T-helper 2 cell treated with Interferon-gamma antibody and Interleukin-4, amounts not matched to agents 5 μg/mL and 100 μg/mL, for 36 hours (primary cell): Measurements from ENCODE around the gene ACACB.

Source experiments
- DNase-seq: peaks from one replicate; pipeline ENCODE4 v3.0.0; 2021; ENCODE audit warnings: low spot score
- H3K27ac Mint-ChIP-seq: one replicate; pipeline ENCODE4 v1.8.0; 2021; ENCODE audit warnings: mild to moderate bottlenecking, mixed read lengths
- H3K27me3 Mint-ChIP-seq: one replicate; pipeline ENCODE4 v1.8.0; 2021; ENCODE audit warnings: low read depth, mixed read lengths
- H3K36me3 Mint-ChIP-seq: one replicate; pipeline ENCODE4 v1.8.0; 2021; ENCODE audit warnings: low read depth, mixed read lengths
- H3K4me1 Mint-ChIP-seq: one replicate; pipeline ENCODE4 v1.8.0; 2021; ENCODE audit warnings: low read depth, mixed read lengths
- H3K4me3 Mint-ChIP-seq: one replicate; pipeline ENCODE4 v1.8.0; 2022; ENCODE audit warnings: mild to moderate bottlenecking, moderate library complexity, mixed read lengths
- H3K9me3 Mint-ChIP-seq: one replicate; pipeline ENCODE4 v1.8.0; 2021; ENCODE audit warnings: mixed read lengths

Gene ACACB

DNA sequence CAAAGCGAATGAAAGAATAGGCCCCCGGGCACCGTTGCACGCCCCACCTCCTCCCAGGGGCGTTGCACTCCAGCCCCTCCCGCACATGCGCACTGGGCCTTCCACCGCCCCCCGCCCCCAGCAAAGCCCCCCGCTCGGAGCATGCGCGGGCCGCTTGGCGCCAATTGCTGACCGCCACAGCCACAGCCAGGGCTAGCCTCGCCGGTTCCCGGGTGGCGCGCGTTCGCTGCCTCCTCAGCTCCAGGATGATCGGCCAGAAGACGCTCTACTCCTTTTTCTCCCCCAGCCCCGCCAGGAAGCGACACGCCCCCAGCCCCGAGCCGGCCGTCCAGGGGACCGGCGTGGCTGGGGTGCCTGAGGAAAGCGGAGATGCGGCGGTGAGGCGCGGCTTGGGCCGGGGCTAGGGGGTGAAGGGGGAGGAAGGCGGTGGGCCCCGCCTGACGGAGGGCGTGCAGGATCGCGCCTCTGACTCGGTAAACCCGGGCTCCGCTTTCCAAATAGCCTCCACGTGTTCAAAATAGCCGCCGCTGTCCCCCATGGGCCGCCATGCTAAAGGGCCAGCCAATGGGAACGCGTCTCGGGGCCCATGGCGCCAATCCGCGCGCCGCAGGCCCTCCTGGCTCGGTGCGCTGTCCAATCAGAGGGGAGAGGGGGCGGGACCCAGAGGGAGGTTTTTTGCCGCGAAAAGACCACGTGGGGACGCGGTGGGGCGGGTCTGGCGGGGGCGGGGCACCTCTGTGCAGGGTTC lies 18.8 kb upstream of the ACACB start, which contains the start of gene UNG:
Gene UNG, plus strand, starts transcription at position 163 of the 748 bp plus-strand sequence. Its CDS starts 83 bp downstream, at position 246.
- no peaks in the 10 kb centered on the region for H3K9me3 Mint-ChIP-seq
- H3K27ac Mint-ChIP-seq: peak within 1 kb of the TSS; percentile 79
- peak; percentile 95 for DNase-seq
- peak within 1 kb of the TSS; percentile 91 for H3K4me3 Mint-ChIP-seq
- H3K36me3 Mint-ChIP-seq: peaks cover 30% of the 10 kb centered on the region
- H3K27me3 Mint-ChIP-seq: no peaks in the 10 kb centered on the region
- H3K4me1 Mint-ChIP-seq: peaks cover 24% of the 10 kb centered on the region

- Mint-ChIP-seq H3K27me3 (no peaks in the 10 kb centered on the region), H3K9me3 (no peaks in the 10 kb centered on the region), H3K4me1 (peaks cover 20% of the 10 kb centered on the region), H3K4me3 (peak overlapping the region; percentile 91), H3K27ac (peak overlapping the region; percentile 79), H3K36me3 (peaks cover 34% of the 10 kb centered on the region)
- DNase-seq: no peak
These were observed 18.2 kb upstream of the ACACB start for GRCh38 chr12:109098183-109098604.

GRCh38 chr12:109098651-109099050 lies 17.7 kb upstream of the ACACB start:
- Mint-ChIP-seq H3K4me3 (peak overlapping the region; percentile 91), H3K4me1 (peaks cover 15% of the 10 kb centered on the region), H3K9me3 (no peaks in the 10 kb centered on the region), H3K27me3 (no peaks in the 10 kb centered on the region), H3K27ac (peak overlapping the region; percentile 79), H3K36me3 (peaks cover 38% of the 10 kb centered on the region)
- no peak for DNase-seq

DNA sequence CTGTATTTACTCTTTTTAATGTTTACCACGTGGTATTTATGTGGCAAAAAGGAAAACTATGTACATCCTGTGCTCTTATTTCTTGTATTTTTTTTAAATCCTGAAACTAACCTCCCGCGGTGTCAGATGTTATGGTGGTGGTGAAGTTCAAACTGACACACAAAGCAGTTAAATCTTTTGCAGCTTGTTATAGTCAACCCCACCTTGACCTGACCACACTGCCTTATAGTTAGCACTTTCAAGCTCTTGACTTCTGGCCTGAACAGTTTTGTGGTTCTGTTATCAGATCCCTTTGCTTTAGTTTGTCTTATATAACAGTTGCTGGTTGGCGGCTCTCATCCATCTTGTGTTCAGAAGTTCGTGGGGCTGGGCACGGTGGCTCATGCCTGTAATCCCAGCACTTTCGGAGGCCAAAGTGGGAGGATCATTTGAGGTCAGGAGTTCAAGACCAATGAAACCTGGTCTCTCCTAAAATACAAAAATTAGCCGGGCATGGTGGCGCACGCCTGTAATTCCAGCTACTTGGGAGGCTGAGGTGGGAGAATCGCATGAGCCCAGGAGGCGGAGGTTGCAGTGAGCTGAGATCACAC lies 16.9 kb upstream of the ACACB start:
- peak overlapping the region; percentile 91 for H3K4me3 Mint-ChIP-seq
- H3K27ac Mint-ChIP-seq: peak overlapping the region; percentile 43
- DNase-seq: no peak
- peaks cover 14% of the 10 kb centered on the region for H3K4me1 Mint-ChIP-seq
- H3K27me3 Mint-ChIP-seq: no peaks in the 10 kb centered on the region
- H3K9me3 Mint-ChIP-seq: no peaks in the 10 kb centered on the region
- H3K36me3 Mint-ChIP-seq: peaks cover 44% of the 10 kb centered on the region

- DNase-seq: no peak
- Mint-ChIP-seq H3K4me1 (peaks cover 16% of the 10 kb centered on the region), H3K4me3 (no peak overlapping the region), H3K9me3 (no peaks in the 10 kb centered on the region), H3K36me3 (peaks cover 52% of the 10 kb centered on the region), H3K27ac (no peak overlapping the region), H3K27me3 (no peaks in the 10 kb centered on the region)
These were observed 15.6 kb upstream of the ACACB start for GRCh38 chr12:109100741-109101140.

- H3K27ac Mint-ChIP-seq: no peak overlapping the region
- peaks cover 62% of the 10 kb centered on the region for H3K36me3 Mint-ChIP-seq
- H3K4me1 Mint-ChIP-seq: peaks cover 16% of the 10 kb centered on the region
- H3K9me3 Mint-ChIP-seq: no peaks in the 10 kb centered on the region
- H3K27me3 Mint-ChIP-seq: no peaks in the 10 kb centered on the region
- H3K4me3 Mint-ChIP-seq: no peak overlapping the region
- no peak for DNase-seq
These were observed 13.9 kb upstream of the ACACB start for GRCh38 chr12:109102491-109102890.

- Mint-ChIP-seq H3K36me3 (peaks cover 62% of the 10 kb centered on the region), H3K27me3 (no peaks in the 10 kb centered on the region), H3K27ac (no peak overlapping the region)
These were observed 11.2 kb upstream of the ACACB start for GRCh38 chr12:109105176-109105575.

DNA sequence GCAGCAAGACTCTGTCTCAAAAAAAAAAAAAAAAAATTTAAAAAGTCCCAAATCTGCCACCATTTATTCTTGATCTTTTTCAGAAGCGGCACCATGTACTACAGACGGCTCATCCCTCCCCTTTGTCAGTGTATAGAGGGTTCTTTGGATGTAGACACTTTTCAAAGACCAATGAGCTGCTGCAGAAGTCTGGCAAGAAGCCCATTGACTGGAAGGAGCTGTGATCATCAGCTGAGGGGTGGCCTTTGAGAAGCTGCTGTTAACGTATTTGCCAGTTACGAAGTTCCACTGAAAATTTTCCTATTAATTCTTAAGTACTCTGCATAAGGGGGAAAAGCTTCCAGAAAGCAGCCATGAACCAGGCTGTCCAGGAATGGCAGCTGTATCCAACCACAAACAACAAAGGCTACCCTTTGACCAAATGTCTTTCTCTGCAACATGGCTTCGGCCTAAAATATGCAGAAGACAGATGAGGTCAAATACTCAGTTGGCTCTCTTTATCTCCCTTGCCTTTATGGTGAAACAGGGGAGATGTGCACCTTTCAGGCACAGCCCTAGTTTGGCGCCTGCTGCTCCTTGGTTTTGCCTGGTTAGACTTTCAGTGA lies 6.5 kb upstream of the ACACB start:
- Mint-ChIP-seq H3K27ac (no peak overlapping the region), H3K27me3 (no peaks in the 10 kb centered on the region)

More at GRCh38 chr12:109105176-109105575, 11.2 kb upstream of the ACACB start:
- H3K4me3 Mint-ChIP-seq: no peak overlapping the region
- H3K9me3 Mint-ChIP-seq: no peaks in the 10 kb centered on the region
- DNase-seq: no peak
- H3K4me1 Mint-ChIP-seq: peaks cover 3% of the 10 kb centered on the region

GRCh38 chr12:109110988-109111495 lies 5.3 kb upstream of the ACACB start:
- Mint-ChIP-seq H3K4me3 (peak overlapping the region; percentile 78), H3K36me3 (peaks cover 24% of the 10 kb centered on the region), H3K27me3 (no peaks in the 10 kb centered on the region), H3K27ac (peak overlapping the region; percentile 77), H3K4me1 (peaks cover 8% of the 10 kb centered on the region), H3K9me3 (no peaks in the 10 kb centered on the region)
- peak; percentile 53 for DNase-seq

More for the DNA sequence above, 6.5 kb upstream of the ACACB start:
- H3K4me1 Mint-ChIP-seq: peaks cover 6% of the 10 kb centered on the region
- peaks cover 33% of the 10 kb centered on the region for H3K36me3 Mint-ChIP-seq
- peak overlapping the region; percentile 31 for H3K4me3 Mint-ChIP-seq
- H3K9me3 Mint-ChIP-seq: no peaks in the 10 kb centered on the region
- no peak for DNase-seq

DNA sequence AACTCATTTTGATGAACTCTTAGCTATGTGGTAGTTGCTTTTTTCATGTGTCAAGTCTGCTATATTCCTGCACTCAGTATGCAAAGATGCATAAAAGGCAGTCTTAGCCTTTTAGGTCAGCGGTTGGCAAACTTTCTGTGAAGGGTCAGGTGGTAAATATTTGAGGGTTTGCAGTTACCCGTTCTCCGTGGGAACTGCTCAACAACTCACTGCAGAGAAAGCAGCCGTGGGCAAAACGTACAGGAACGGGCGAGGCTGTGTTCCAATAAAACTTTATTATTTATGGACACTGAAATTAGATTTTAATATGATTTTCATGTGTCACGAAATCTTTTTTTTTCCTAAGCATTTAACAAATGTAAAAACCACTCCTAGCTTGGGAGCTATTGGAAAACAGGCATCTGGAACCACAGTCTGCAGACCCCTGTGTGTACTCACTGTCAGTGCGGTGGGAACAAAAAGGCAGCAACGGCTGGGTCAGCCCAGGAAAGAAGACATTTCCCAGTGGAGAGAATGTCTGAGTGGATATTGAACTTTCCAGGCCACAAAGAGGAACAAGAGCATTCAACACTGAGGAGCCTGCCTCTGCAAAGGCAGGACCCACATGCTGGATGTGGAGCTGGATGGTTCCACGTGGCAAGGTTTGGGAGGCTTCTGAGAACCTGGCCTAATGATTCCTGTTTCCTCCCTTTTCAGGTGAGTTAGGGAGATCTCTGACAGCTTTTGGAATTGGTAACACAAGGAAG lies 3.5 kb upstream of the ACACB start:
- Mint-ChIP-seq H3K4me3 (no peak overlapping the region), H3K9me3 (no peaks in the 10 kb centered on the region), H3K4me1 (peaks cover 8% of the 10 kb centered on the region), H3K36me3 (peaks cover 14% of the 10 kb centered on the region), H3K27ac (no peak overlapping the region), H3K27me3 (no peaks in the 10 kb centered on the region)
- DNase-seq: no peak

DNA sequence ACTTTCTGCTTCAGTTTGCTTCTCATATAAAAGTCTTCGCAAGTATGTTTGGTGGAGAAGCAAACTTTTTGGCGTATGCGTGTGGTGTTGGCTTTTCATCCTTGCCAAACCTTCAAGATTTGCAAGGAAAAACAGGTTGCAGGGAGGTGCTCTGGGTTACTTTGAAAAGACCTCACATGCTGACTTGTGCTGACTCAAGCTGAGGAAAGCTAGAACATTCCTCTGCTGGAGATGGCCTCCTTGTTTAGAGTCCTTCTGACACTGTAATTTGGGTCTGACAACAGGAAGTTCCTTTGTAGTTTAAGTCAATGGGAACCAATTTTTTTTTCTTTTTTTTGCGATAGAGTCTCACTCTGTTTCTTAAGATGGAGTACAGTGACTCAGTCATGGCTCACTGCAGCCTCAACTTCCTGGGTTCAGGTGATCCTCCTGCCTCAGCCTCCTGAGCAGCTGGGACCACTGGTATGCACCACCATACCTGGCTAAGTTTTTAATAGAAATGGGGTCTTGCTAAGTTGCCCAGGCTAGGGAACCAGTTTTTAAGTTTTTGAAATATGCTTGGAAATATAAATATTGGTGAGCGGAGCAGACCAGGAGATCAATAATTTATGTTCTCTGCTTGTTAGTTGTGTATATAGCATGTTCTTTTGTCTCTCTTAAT lies 2.6 kb upstream of the ACACB start:
- H3K9me3 Mint-ChIP-seq: no peaks in the 10 kb centered on the region
- H3K4me1 Mint-ChIP-seq: peaks cover 8% of the 10 kb centered on the region
- H3K27me3 Mint-ChIP-seq: no peaks in the 10 kb centered on the region
- DNase-seq: no peak
- peaks cover 9% of the 10 kb centered on the region for H3K36me3 Mint-ChIP-seq
- no peak overlapping the region for H3K4me3 Mint-ChIP-seq
- H3K27ac Mint-ChIP-seq: no peak overlapping the region

DNA sequence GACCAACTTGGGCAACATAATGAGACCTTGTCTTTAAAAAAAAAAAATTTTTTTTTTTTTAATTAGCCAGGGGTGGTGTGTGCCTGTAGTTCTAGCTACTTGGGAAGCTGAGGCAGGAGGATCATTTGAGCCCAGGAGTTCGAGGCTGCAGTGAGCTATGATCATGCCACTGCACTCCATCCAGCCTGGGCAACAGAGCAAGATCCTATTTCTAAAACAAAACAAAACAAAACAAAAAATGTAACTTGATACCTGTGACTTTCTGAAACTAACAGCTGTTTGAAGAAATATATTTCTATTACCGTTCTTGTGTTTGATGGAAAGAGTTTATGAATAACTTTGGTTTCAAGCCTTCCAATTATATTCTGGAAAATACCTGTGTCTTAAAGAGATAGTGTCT lies 1.7 kb upstream of the ACACB start:
- Mint-ChIP-seq H3K27ac (no peak overlapping the region), H3K9me3 (no peaks in the 10 kb centered on the region), H3K4me1 (peaks cover 8% of the 10 kb centered on the region), H3K4me3 (no peak overlapping the region), H3K27me3 (no peaks in the 10 kb centered on the region), H3K36me3 (peaks cover 4% of the 10 kb centered on the region)
- DNase-seq: no peak

- DNase-seq: no peak
- Mint-ChIP-seq H3K27me3 (no peaks in the 10 kb centered on the region), H3K27ac (no peak overlapping the region), H3K9me3 (no peaks in the 10 kb centered on the region), H3K4me1 (peaks cover 8% of the 10 kb centered on the region), H3K36me3 (peaks cover 1% of the 10 kb centered on the region), H3K4me3 (no peak overlapping the region)
These were observed 1.0 kb upstream of the ACACB start for GRCh38 chr12:109115404-109115757.
